B cell (primary cell): ENCODE data around the gene EGFL7. TPM values are rescaled to one million over a fixed set of nuclear protein-coding genes. Genes with fewer than 3 reads are reported as not detected.

Experiments used
- ATAC-seq: fragments of 200-7000 bp; cut with Tn5 transposase; one replicate; pipeline ENCODE4 v1.10.0; 2021; ENCODE audit warnings: low read depth, mild to moderate bottlenecking, moderate number of reproducible peaks, moderate library complexity
- CTCF ChIA-PET: fragments of 350-600 bp; sonication (Branson Sonifier 250); formaldehyde crosslinking; loops from one replicate; lab custom pipeline; 2021; ENCODE audit warnings: antibody characterized with exemption, inconsistent platforms; lab: Charles Lee
- POLR2A ChIA-PET: fragments of 350-600 bp; sonication (Branson Sonifier 250); formaldehyde crosslinking; loops from one replicate; lab custom pipeline; 2021; ENCODE audit warnings: antibody characterized with exemption; lab: Charles Lee
- DNase-seq: peaks from one replicate; pipeline ENCODE4 v3.0.0; 2013
- H2AFZ ChIP-seq: 2 replicates; pipeline ENCODE4 v1.6.1; 2012; ENCODE audit warnings: mild to moderate bottlenecking, low read depth, low read length; ENCODE audit not compliant: insufficient read depth, poor library complexity, severe bottlenecking
- H3K27ac ChIP-seq, 2 donors: 1 replicate in 1 of 2; 2 replicates in 1 of 2; pipeline ENCODE4 v1.5.1; 2012 to 2013; ENCODE audit warnings: low read length in 2 of 2, mild to moderate bottlenecking in 2 of 2, moderate library complexity in 1 of 2
- H3K27me3 ChIP-seq, 4 experiments: fragments of 200-600 bp in 1 of 4; sonication (generic) in 1 of 4; replicated peaks in 1 of 4; 1 replicate in 2 of 4; 2 replicates in 2 of 4; pipeline versions ENCODE4 v1.6.1 to v1.7.0; 2013 to 2016; ENCODE audit warnings: low read length in 3 of 4, mild to moderate bottlenecking in 2 of 4, mixed read lengths in 1 of 4, moderate library complexity in 1 of 4; ENCODE audit not compliant: insufficient read depth in 4 of 4, control insufficient read depth in 3 of 4; ENCODE audit errors: control extremely low read depth in 1 of 4
- H3K36me3 ChIP-seq, 2 experiments: replicated peaks in 1 of 2; 1 replicate in 1 of 2; 2 replicates in 1 of 2; pipeline versions ENCODE4 v1.6.1 to v1.7.1; 2013; ENCODE audit warnings: low read length in 1 of 2; ENCODE audit not compliant: insufficient read depth in 2 of 2, control insufficient read depth in 1 of 2; ENCODE audit errors: control extremely low read depth in 1 of 2, extremely low read depth in 1 of 2
- H3K4me1 ChIP-seq, 2 donors: fragments of 200-600 bp in 1 of 2; sonication (generic) in 1 of 2; 1 replicate in 1 of 2; 2 replicates in 1 of 2; pipeline versions ENCODE4 v1.5.1 to v1.6.1; 2013 to 2017; ENCODE audit warnings: low read length in 2 of 2; ENCODE audit not compliant: control insufficient read depth in 2 of 2, insufficient read depth in 2 of 2
- H3K4me2 ChIP-seq: replicated peaks from 2 replicates; pipeline ENCODE3; 2012; ENCODE audit warnings: mild to moderate bottlenecking, low read depth, low read length; ENCODE audit not compliant: poor library complexity, severe bottlenecking
- H3K4me3 ChIP-seq, 5 experiments: fragments of 200-600 bp in 1 of 5; sonication (generic) in 1 of 5; 1 replicate in 3 of 5; 2 replicates in 2 of 5; pipeline versions ENCODE4 v1.5.1 to v1.7.0; 2011 to 2016; ENCODE audit warnings: low read length in 4 of 5, mild to moderate bottlenecking in 4 of 5, low read depth in 2 of 5, control low read depth in 1 of 5, moderate library complexity in 1 of 5; ENCODE audit not compliant: insufficient read depth in 1 of 5; ENCODE audit errors: control extremely low read depth in 1 of 5, extremely low read depth in 1 of 5
- H3K79me2 ChIP-seq: fragments of 200-600 bp; sonication (generic); one replicate; pipeline ENCODE4 v1.6.0; 2016; ENCODE audit warnings: low read length; ENCODE audit not compliant: control insufficient read depth, insufficient read depth
- H3K9ac ChIP-seq: fragments of 200-600 bp; sonication (generic); 2 replicates; pipeline ENCODE4 v1.6.1; 2017; ENCODE audit warnings: mild to moderate bottlenecking, low read length, moderate library complexity
- H3K9me3 ChIP-seq, 3 donors: one replicate each; pipeline versions ENCODE4 v1.6.1 to v1.7.1; 2013; ENCODE audit warnings: low read length in 2 of 3; ENCODE audit not compliant: control insufficient read depth in 2 of 3, insufficient read depth in 1 of 3; ENCODE audit errors: control extremely low read depth in 1 of 3
- H4K20me1 ChIP-seq: 2 replicates; pipeline ENCODE4 v1.6.0; 2012; ENCODE audit warnings: mild to moderate bottlenecking, low read length; ENCODE audit not compliant: insufficient read depth, control insufficient read depth, poor library complexity, severe bottlenecking
- H3K27ac Mint-ChIP-seq: one replicate; pipeline ENCODE4 v1.8.0; 2021; ENCODE audit warnings: mixed read lengths
- H3K27me3 Mint-ChIP-seq: one replicate; pipeline ENCODE4 v1.8.0; 2021; ENCODE audit warnings: mixed read lengths
- H3K4me1 Mint-ChIP-seq: one replicate; pipeline ENCODE4 v1.8.0; 2021; ENCODE audit warnings: mixed read lengths
- H3K4me3 Mint-ChIP-seq: one replicate; pipeline ENCODE4 v1.8.0; 2021; ENCODE audit warnings: mixed read lengths
- H3K9me3 Mint-ChIP-seq: one replicate; pipeline ENCODE4 v1.8.0; 2022; ENCODE audit warnings: mixed read lengths; ENCODE audit not compliant: insufficient read depth
- EZH2 ChIP-seq: IDR thresholded peaks from 2 replicates; pipeline ENCODE4 v1.6.1; 2012; ENCODE audit warnings: borderline replicate concordance, low read depth, mild to moderate bottlenecking, moderate library complexity, low read length; ENCODE audit not compliant: insufficient read depth, poor library complexity, severe bottlenecking
- WGBS: methylation state at CpG from one replicate; pipeline ENCODE4 v1.1.5; 2013; ENCODE audit warnings: missing lambda C conversion rate; ENCODE audit not compliant: insufficient coverage; 5-methylcytosine and 5-hydroxymethylcytosine counted together
- intact Hi-C: fragments of 100-400 bp; cut with micrococcal nuclease; formaldehyde crosslinking; loops from one replicate; pipeline ENCODE4 v1.10.0; 2022
- polyA plus RNA-seq: library from polyadenylated mRNA; depleted of rRNA; stranded (reverse); fragments of >200 nt; gene quantifications from 2 replicates; pipeline ENCODE4 v1.2.3, GENCODE V29; 2012
- total RNA-seq, 2 donors: library from RNA; stranded (reverse); fragments of 120-200 nt in 1 of 2; gene quantifications; 1 replicate in 1 of 2; 2 replicates in 1 of 2; pipeline versions ENCODE4 v1.2.3 to v1.2.4, GENCODE V29; 2013 to 2022
- TF ChIP-seq, protein P1 (sequence below): fragments of 200-600 bp; IDR thresholded peaks from one replicate; pipeline ENCODE4 v1.8.0; 2022; ENCODE audit warnings: antibody characterized with exemption, mild to moderate bottlenecking

EGFL7 gene
- total and polyA plus RNA-seq, 2 donors (not counting 1 experiment from before 2014, with no cell fraction given): 0.34 TPM; not detected in 1

- DNase-seq (peak; percentile 36), ATAC-seq (no peak)
- H2AFZ ChIP-seq: no peak overlapping the region
- TF ChIP-seq, protein P1, sequence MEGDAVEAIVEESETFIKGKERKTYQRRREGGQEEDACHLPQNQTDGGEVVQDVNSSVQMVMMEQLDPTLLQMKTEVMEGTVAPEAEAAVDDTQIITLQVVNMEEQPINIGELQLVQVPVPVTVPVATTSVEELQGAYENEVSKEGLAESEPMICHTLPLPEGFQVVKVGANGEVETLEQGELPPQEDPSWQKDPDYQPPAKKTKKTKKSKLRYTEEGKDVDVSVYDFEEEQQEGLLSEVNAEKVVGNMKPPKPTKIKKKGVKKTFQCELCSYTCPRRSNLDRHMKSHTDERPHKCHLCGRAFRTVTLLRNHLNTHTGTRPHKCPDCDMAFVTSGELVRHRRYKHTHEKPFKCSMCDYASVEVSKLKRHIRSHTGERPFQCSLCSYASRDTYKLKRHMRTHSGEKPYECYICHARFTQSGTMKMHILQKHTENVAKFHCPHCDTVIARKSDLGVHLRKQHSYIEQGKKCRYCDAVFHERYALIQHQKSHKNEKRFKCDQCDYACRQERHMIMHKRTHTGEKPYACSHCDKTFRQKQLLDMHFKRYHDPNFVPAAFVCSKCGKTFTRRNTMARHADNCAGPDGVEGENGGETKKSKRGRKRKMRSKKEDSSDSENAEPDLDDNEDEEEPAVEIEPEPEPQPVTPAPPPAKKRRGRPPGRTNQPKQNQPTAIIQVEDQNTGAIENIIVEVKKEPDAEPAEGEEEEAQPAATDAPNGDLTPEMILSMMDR: no peak
- TF ChIP-seq EZH2: no peak
- ChIA-PET POLR2A (interaction anchor here (0.6 kb wide), 1 partner anchor 67 kb away, joined by 9 read pairs; no protein-coding TSS in a partner anchor), CTCF (no interaction called here)
- peak overlapping the region; percentile 26 for H3K4me3 Mint-ChIP-seq
- H3K79me2 ChIP-seq: no peaks in the 10 kb centered on the region
- no peaks in the 10 kb centered on the region for H3K9me3 Mint-ChIP-seq
- H3K27ac ChIP-seq: no peak overlapping the region
- H4K20me1 ChIP-seq: no peaks in the 10 kb centered on the region
- H3K9ac ChIP-seq: no peak overlapping the region
- H3K4me3 ChIP-seq: no peak overlapping the region
- H3K27me3 ChIP-seq: peaks cover 0 to 97% (median 58%) of the 10 kb centered on the region in 4 experiments
- H3K27ac Mint-ChIP-seq: no peak overlapping the region
- H3K27me3 Mint-ChIP-seq: peaks cover 38% of the 10 kb centered on the region
- H3K4me2 ChIP-seq: peak overlapping the region; percentile 23
- intact Hi-C loops: no loop called here
- peaks cover 29% of the 10 kb centered on the region for H3K4me1 Mint-ChIP-seq
- 7% methylated on average over 30 of the region's 31 CpGs for WGBS
- no peaks in the 10 kb centered on the region for H3K36me3 ChIP-seq
- peaks cover 0 to 37% (median 0%) of the 10 kb centered on the region in 3 donors for H3K9me3 ChIP-seq
- H3K4me1 ChIP-seq: peaks cover 46 to 50% of the 10 kb centered on the region in 2 donors
These were observed 4.5 kb upstream of the EGFL7 start for GRCh38 chr9:136657974-136658848.
